C4-2B (cell line): ENCODE data around the gene DHX16.

ENCODE experiments used
- CTCF ChIP-seq: fragments of 450-650 bp; conservative IDR thresholded peaks from 2 replicates; pipeline ENCODE4 v1.5.1; 2017; ENCODE audit warnings: mild to moderate bottlenecking
- ZFX ChIP-seq: fragments of 450-650 bp; IDR thresholded peaks from 2 replicates; pipeline ENCODE4 v1.6.1; 2017

GRCh38 chr6:30703011-30703410, 30.2 kb upstream of the DHX16 start:
- TF ChIP-seq CTCF (no peak), ZFX (no peak)
